Ascending aorta (tissue), 2 donors: ENCODE data around the gene NMNAT3. TPM values are rescaled to one million over a fixed set of nuclear protein-coding genes. Genes with fewer than 3 reads are reported as not detected.

ENCODE experiments used
- DNase-seq, 2 donors: peaks; one replicate each; pipeline ENCODE4 v3.0.0-alpha.2; 2019; ENCODE audit warnings: low spot score in 2 of 2
- H3K27ac ChIP-seq, 2 donors: fragments of 200-600 bp; sonication (generic); one replicate each; pipeline ENCODE4 v1.5.1; 2016 to 2017; ENCODE audit warnings: mild to moderate bottlenecking in 1 of 2
- H3K27me3 ChIP-seq: fragments of 200-600 bp; sonication (generic); one replicate; pipeline ENCODE4 v1.5.1; 2017
- H3K36me3 ChIP-seq, 2 donors: fragments of 200-600 bp; sonication (generic); one replicate each; pipeline ENCODE4 v1.5.1; 2016
- H3K4me1 ChIP-seq, 2 donors: fragments of 200-600 bp; sonication (generic); one replicate each; pipeline ENCODE4 v1.5.1; 2016 to 2017; ENCODE audit warnings: mild to moderate bottlenecking in 1 of 2
- H3K4me3 ChIP-seq, 2 donors: fragments of 200-600 bp; sonication (generic); one replicate each; pipeline ENCODE4 v1.5.1; 2016 to 2017; ENCODE audit warnings: mild to moderate bottlenecking in 1 of 2
- H3K9me3 ChIP-seq, 2 donors: fragments of 200-600 bp; sonication (generic); one replicate each; pipeline ENCODE4 v1.5.1; 2016
- CTCF ChIP-seq, 3 experiments: fragments of 200-600 bp in 2 of 3; fragments of 450-650 bp in 1 of 3; sonication (generic) in 2 of 3; IDR thresholded peaks; one replicate each; pipeline ENCODE4 v1.5.1; 2016 to 2019; ENCODE audit warnings: antibody characterized with exemption in 3 of 3, mild to moderate bottlenecking in 1 of 3, moderate library complexity in 1 of 3
- intact Hi-C: fragments of 100-400 bp; cut with DNase I; formaldehyde crosslinking; loops from one replicate; pipeline ENCODE4 v1.15.1; 2023
- total RNA-seq: library from RNA; depleted of rRNA; stranded (reverse); fragments of >200 nt; gene quantifications from one replicate; pipeline ENCODE4 v1.1.0, GENCODE V29; 2016

Gene NMNAT3
- total RNA-seq, 1 donor from 2014 or later, result 1.2 TPM

- TF ChIP-seq CTCF (IDR thresholded peaks at IDR 0.05), result no peak
- Histone ChIP-seq H3K4me1 (no peaks in the 10 kb centered on the region), H3K9me3 (no peaks in the 10 kb centered on the region), H3K27ac (no peak overlapping the region), H3K36me3 (no peaks in the 10 kb centered on the region), H3K27me3 (no peaks in the 10 kb centered on the region), H3K4me3 (no peak overlapping the region)
- DNase-seq, result no peak
- intact Hi-C loops, result no loop called here
These were observed 25.2 kb downstream of the NMNAT3 start for GRCh38 chr3:139652561-139652960.

GRCh38 chr3:139647866-139648435 lies 29.8 kb downstream of the NMNAT3 start:
- intact Hi-C loops, result no loop called here
- H3K4me3 ChIP-seq, result no peak overlapping the region
- no peaks in the 10 kb centered on the region for H3K27me3 ChIP-seq
- H3K9me3 ChIP-seq, result no peaks in the 10 kb centered on the region
- no peak for TF ChIP-seq CTCF (IDR thresholded peaks at IDR 0.05)
- H3K27ac ChIP-seq, result no peak overlapping the region
- H3K4me1 ChIP-seq, result no peaks in the 10 kb centered on the region
- no peak for DNase-seq
- H3K36me3 ChIP-seq, result no peaks in the 10 kb centered on the region

GRCh38 chr3:139646512-139646911 lies 31.3 kb downstream of the NMNAT3 start:
- Histone ChIP-seq H3K36me3 (no peaks in the 10 kb centered on the region), H3K27ac (no peak overlapping the region), H3K4me3 (no peak overlapping the region), H3K27me3 (no peaks in the 10 kb centered on the region), H3K4me1 (no peaks in the 10 kb centered on the region), H3K9me3 (no peaks in the 10 kb centered on the region)
- intact Hi-C loops, result no loop called here
- no peak for DNase-seq
- TF ChIP-seq CTCF (IDR thresholded peaks at IDR 0.05), result no peak

GRCh38 chr3:139642996-139643395 lies 34.8 kb downstream of the NMNAT3 start:
- Histone ChIP-seq H3K27me3 (no peaks in the 10 kb centered on the region), H3K4me3 (no peak overlapping the region), H3K4me1 (no peaks in the 10 kb centered on the region), H3K36me3 (no peaks in the 10 kb centered on the region), H3K27ac (no peak overlapping the region), H3K9me3 (no peaks in the 10 kb centered on the region)
- intact Hi-C loops, result no loop called here
- no peak for TF ChIP-seq CTCF (IDR thresholded peaks at IDR 0.05)
- DNase-seq, result no peak

- H3K4me1 ChIP-seq, result no peaks in the 10 kb centered on the region
- TF ChIP-seq CTCF (IDR thresholded peaks at IDR 0.05), result no peak
- no peaks in the 10 kb centered on the region for H3K9me3 ChIP-seq
- H3K27me3 ChIP-seq, result no peaks in the 10 kb centered on the region
- no peak overlapping the region for H3K27ac ChIP-seq
- H3K36me3 ChIP-seq, result no peaks in the 10 kb centered on the region
- intact Hi-C loops, result no loop called here
- H3K4me3 ChIP-seq, result no peak overlapping the region
- no peak for DNase-seq
These were observed 37.3 kb downstream of the NMNAT3 start for GRCh38 chr3:139640456-139640855.

- Histone ChIP-seq H3K27me3 (no peaks in the 10 kb centered on the region), H3K9me3 (no peaks in the 10 kb centered on the region), H3K4me3 (no peak overlapping the region), H3K4me1 (no peaks in the 10 kb centered on the region), H3K27ac (no peak overlapping the region), H3K36me3 (no peaks in the 10 kb centered on the region)
- no peak for TF ChIP-seq CTCF (IDR thresholded peaks at IDR 0.05)
- intact Hi-C loops, result no loop called here
- DNase-seq, result no peak
These were observed 38.1 kb downstream of the NMNAT3 start for GRCh38 chr3:139639662-139640061.
